Measurements from ENCODE around the gene PRICKLE4.

DNA sequence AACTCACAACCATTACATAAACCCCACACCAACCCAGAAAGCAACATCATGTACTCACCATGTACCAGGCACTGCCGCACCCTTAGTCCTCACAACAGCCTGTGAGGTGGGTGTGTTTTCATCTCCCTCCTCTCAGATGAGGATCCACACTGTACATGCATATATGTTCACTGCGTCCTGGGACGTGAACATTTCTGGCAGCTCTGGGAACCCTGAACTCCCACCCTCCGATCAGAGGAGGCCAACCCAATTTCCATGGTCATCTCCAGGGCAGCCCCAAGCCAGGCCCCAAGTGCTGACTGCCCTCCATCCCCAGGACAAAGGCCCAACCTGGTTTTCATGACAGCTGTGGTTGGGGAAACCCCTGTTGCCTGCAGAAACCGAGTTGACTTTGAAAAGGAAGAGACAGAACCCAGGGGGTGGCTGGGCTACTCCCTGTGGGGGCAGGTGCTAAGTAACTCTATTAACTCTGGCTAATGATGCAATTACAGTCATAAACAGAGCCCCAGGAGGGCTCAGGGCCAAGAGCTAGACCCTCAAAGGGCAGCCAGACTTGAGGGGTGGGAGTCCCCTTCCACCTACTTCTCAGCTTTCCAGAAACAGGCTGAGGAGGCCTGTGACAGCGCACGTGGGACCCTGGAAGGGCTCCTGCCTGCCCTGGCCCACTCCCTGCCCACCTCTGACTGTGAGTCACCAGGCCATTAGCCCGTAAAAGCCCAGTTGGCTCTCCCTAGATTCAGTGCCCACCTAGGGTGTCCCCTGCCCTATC is 47.8 kb upstream of the PRICKLE4 start:
- TF ChIP-seq EZH2phosphoT487 (IDR thresholded peaks at IDR 0.05; ENCODE audit: insufficient read depth, low read depth), result no peak
- no peak for TF ChIP-seq EZH2 (IDR thresholded peaks at IDR 0.05; ENCODE audit: insufficient read depth, poor library complexity, severe bottlenecking)

All from GM23248 (cell line).